ENCODE results near the gene TMEM204.

DNA sequence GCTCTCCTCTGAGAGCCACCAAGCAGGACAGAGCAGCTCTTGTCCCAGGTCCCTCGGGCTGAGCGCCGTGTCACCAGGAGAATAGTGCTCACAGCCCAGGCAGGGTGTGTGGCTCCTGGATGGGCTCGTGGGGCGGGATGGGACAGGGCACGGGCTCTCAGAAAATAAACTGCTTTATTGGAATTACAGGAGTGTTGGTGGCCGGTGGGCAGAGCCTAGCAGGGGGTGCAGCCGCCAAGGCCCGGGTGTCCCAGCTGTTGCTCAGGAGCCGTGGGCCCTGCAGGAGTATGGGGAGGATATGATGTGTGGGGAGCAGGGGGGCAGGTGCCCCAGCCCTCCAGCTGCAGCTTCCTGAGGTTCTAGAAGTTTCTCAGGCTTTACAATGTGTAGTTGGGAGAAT, 23.2 kb upstream of the TMEM204 start:
- TF ChIP-seq POLR2AphosphoS5 (IDR thresholded peaks at IDR 0.05) (no peak), POLR2A (IDR thresholded peaks at IDR 0.05) (no peak), EP300 (IDR thresholded peaks at IDR 0.05) (no peak)

All from suprapubic skin (tissue), 4 donors.